Ovary (tissue), 9 donors: ENCODE data around the gene GRM8. TPM values are rescaled to one million over a fixed set of nuclear protein-coding genes. Genes with fewer than 3 reads are reported as not detected.

Source experiments
- DNase-seq, 5 donors: peaks; one replicate each; pipeline ENCODE4 v3.0.0-alpha.2; 2019 to 2020
- H3K27ac ChIP-seq, 2 donors: fragments of 200-600 bp; one replicate each; pipeline versions ENCODE4 v1.5.1 to v1.8.0; 2019 to 2022
- H3K27me3 ChIP-seq: fragments of 200-600 bp; one replicate; pipeline ENCODE4 v1.8.0; 2022
- H3K36me3 ChIP-seq: fragments of 200-600 bp; sonication (generic); one replicate; pipeline ENCODE4 v1.5.1; 2019
- H3K4me1 ChIP-seq: one replicate; pipeline ENCODE4 v1.8.1; 2013; ENCODE audit warnings: mild to moderate bottlenecking, moderate library complexity; ENCODE audit not compliant: insufficient read depth
- H3K4me3 ChIP-seq: fragments of 200-600 bp; sonication (generic); one replicate; pipeline ENCODE4 v1.5.1; 2017
- H3K9me3 ChIP-seq, 2 donors: fragments of 200-600 bp in 1 of 2; sonication (generic) in 1 of 2; one replicate each; pipeline versions ENCODE4 v1.5.1 to v1.8.1; 2013 to 2019; ENCODE audit warnings: mild to moderate bottlenecking in 1 of 2, moderate library complexity in 1 of 2
- CTCF ChIP-seq, 3 donors: fragments of 450-650 bp in 2 of 3; fragments of 200-600 bp in 1 of 3; IDR thresholded peaks; one replicate each; pipeline versions ENCODE4 v1.5.1 to v1.8.0; 2016 to 2022; ENCODE audit warnings: antibody characterized with exemption in 3 of 3, mild to moderate bottlenecking in 1 of 3
- EP300 ChIP-seq: sonication (generic); formaldehyde crosslinking; IDR thresholded peaks from one replicate; pipeline ENCODE4 v1.6.1; 2017; ENCODE audit warnings: antibody characterized with exemption
- POLR2A ChIP-seq: fragments of 450-650 bp; IDR thresholded peaks from one replicate; pipeline ENCODE4 v1.6.1; 2017; ENCODE audit warnings: antibody characterized with exemption, mild to moderate bottlenecking, moderate library complexity
- WGBS, 3 donors: extraction: QIAGEN DNeasy Blood & Tissue Kit in 1 of 3; methylation state at CpG; one replicate each; pipeline versions ENCODE4 v1.1.5 to v1.1.7; 2013 to 2017; 5-methylcytosine and 5-hydroxymethylcytosine counted together
- intact Hi-C, 4 donors: fragments of 100-400 bp; cut with DNase I; formaldehyde crosslinking; loops; one replicate each; pipeline versions ENCODE4 v1.11.0 to v1.15.1; 2022 to 2023
- polyA plus RNA-seq, 2 donors: library from polyadenylated mRNA; stranded (reverse); fragments of 200-250 nt in 1 of 2; fragments of 350-450 nt in 1 of 2; fragmentation: Illumina TruSeq in 1 of 2; extraction: RNeasy Lipid Tissue Mini Kit (QIAGEN cat#74804) in 1 of 2; gene quantifications; one replicate each; pipeline ENCODE4 v1.2.3, GENCODE V29; 2013 to 2014
- total RNA-seq, 7 donors: library from RNA; depleted of rRNA in 2 of 7; stranded (reverse); fragments of >200 nt in 2 of 7; fragmentation: NEBNext Ultra II Directional in 3 of 7; extraction: Animal tissue kit (Norgen Biotek cat#: 25700) in 3 of 7; gene quantifications; one replicate each; pipeline versions ENCODE4 v1.1.0 to v1.2.4, GENCODE V29; 2016 to 2023
- donor health status: DM: no; HTN: no; CAD: no; lungs with moderate emphysema.
- donor health status: DM: no; HTN: no; CAD: no.
- donor health status: Bipolar disorder and iron deficiency.
- donor health status: DM: yes; HTN: yes; CAD: no.
- donor health status: DM: no; HTN: no; CAD: no.
- donor health status: DM: yes; HTN: yes; CAD: no.

The GRM8 gene
- total and polyA plus RNA-seq, 9 donors = 0.38 to 4.0 (median 1.0) TPM; not detected in 1

GRCh38 chr7:127245607-127246006 is 7.1 kb downstream of the GRM8 start:
- intact Hi-C loops = no loop called here
- H3K27me3 ChIP-seq = no peaks in the 10 kb centered on the region
- WGBS, 3 donors = 5 to 24% (median 7%) methylated on average over 1 of the region's 1 CpG

GRCh38 chr7:127245002-127245401 is 7.7 kb downstream of the GRM8 start:
- no peaks in the 10 kb centered on the region for H3K27me3 ChIP-seq
- intact Hi-C loops = no loop called here
- DNase-seq = no peak
- H3K27ac ChIP-seq = no peak overlapping the region
- 20 to 38% (median 37%) methylated on average over 3 of the region's 3 CpGs for WGBS, 3 donors
- TF ChIP-seq EP300 (no peak), CTCF (IDR thresholded peaks at IDR 0.05) (no peak), POLR2A (no peak)
- no peaks in the 10 kb centered on the region for H3K9me3 ChIP-seq
- no peak overlapping the region for H3K4me3 ChIP-seq
- H3K4me1 ChIP-seq = no peaks in the 10 kb centered on the region
- no peaks in the 10 kb centered on the region for H3K36me3 ChIP-seq

More at GRCh38 chr7:127245607-127246006, 7.1 kb downstream of the GRM8 start:
- Histone ChIP-seq H3K9me3 (no peaks in the 10 kb centered on the region), H3K27ac (no peak overlapping the region), H3K4me1 (no peaks in the 10 kb centered on the region), H3K36me3 (no peaks in the 10 kb centered on the region), H3K4me3 (no peak overlapping the region)
- no peak for DNase-seq
- TF ChIP-seq POLR2A (no peak), CTCF (IDR thresholded peaks at IDR 0.05) (no peak), EP300 (no peak)

GRCh38 chr7:127239814-127240213 is 12.9 kb downstream of the GRM8 start:
- Histone ChIP-seq H3K27me3 (no peaks in the 10 kb centered on the region), H3K27ac (no peak overlapping the region), H3K4me1 (no peaks in the 10 kb centered on the region), H3K36me3 (no peaks in the 10 kb centered on the region), H3K4me3 (no peak overlapping the region), H3K9me3 (no peaks in the 10 kb centered on the region)
- TF ChIP-seq POLR2A (no peak), CTCF (IDR thresholded peaks at IDR 0.05) (no peak), EP300 (no peak)
- WGBS, 3 donors = 74 to 82% (median 74%) methylated on average over 6 of the region's 6 CpGs
- intact Hi-C loops = no loop called here
- DNase-seq = no peak

- no peaks in the 10 kb centered on the region for H3K4me1 ChIP-seq
- H3K27me3 ChIP-seq = no peaks in the 10 kb centered on the region
- no peaks in the 10 kb centered on the region for H3K9me3 ChIP-seq
- no peak for DNase-seq
- no peaks in the 10 kb centered on the region for H3K36me3 ChIP-seq
- H3K4me3 ChIP-seq = no peak overlapping the region
- TF ChIP-seq CTCF (IDR thresholded peaks at IDR 0.05) (no peak), POLR2A (no peak), EP300 (no peak)
- intact Hi-C loops = no loop called here
- H3K27ac ChIP-seq = no peak overlapping the region
- 67 to 84% (median 83%) methylated on average over 2 of the region's 2 CpGs for WGBS, 3 donors
Observed at GRCh38 chr7:127233630-127234029, 19.1 kb downstream of the GRM8 start.

GRCh38 chr7:127231415-127231814 is 21.3 kb downstream of the GRM8 start:
- Histone ChIP-seq H3K27me3 (no peaks in the 10 kb centered on the region), H3K4me1 (no peaks in the 10 kb centered on the region), H3K36me3 (no peaks in the 10 kb centered on the region), H3K27ac (no peak overlapping the region), H3K4me3 (no peak overlapping the region), H3K9me3 (no peaks in the 10 kb centered on the region)
- TF ChIP-seq EP300 = no peak
- TF ChIP-seq CTCF (IDR thresholded peaks at IDR 0.05) = no peak
- TF ChIP-seq POLR2A = no peak
- intact Hi-C loops = no loop called here
- no peak for DNase-seq
